ENCODE data around the gene TMX4.

TMX4 gene

GRCh38 chr20:8002056-8002455 is 17.5 kb downstream of the TMX4 start:
- H3K4me3 ChIP-seq (ENCODE audit: low read depth, low read length) = no peak overlapping the region
- DNase-seq (ENCODE audit: low read depth) = no peak
- no peak for TF ChIP-seq CTCF (IDR thresholded peaks at IDR 0.05; ENCODE audit: insufficient read depth, low read depth, low read length, missing control alignments)

- no peak for TF ChIP-seq CTCF (IDR thresholded peaks at IDR 0.05; ENCODE audit: insufficient read depth, low read depth, low read length, missing control alignments)
- H3K4me3 ChIP-seq (ENCODE audit: low read depth, low read length) = no peak overlapping the region
- DNase-seq (ENCODE audit: low read depth) = no peak
Measured at GRCh38 chr20:8000796-8001195, 18.8 kb downstream of the TMX4 start.

- H3K4me3 ChIP-seq (ENCODE audit: low read depth, low read length) = no peak overlapping the region
- no peak for DNase-seq (ENCODE audit: low read depth)
- TF ChIP-seq CTCF (IDR thresholded peaks at IDR 0.05; ENCODE audit: insufficient read depth, low read depth, low read length, missing control alignments) = no peak
Measured at GRCh38 chr20:7996898-7997297, 22.7 kb downstream of the TMX4 start.

DNA sequence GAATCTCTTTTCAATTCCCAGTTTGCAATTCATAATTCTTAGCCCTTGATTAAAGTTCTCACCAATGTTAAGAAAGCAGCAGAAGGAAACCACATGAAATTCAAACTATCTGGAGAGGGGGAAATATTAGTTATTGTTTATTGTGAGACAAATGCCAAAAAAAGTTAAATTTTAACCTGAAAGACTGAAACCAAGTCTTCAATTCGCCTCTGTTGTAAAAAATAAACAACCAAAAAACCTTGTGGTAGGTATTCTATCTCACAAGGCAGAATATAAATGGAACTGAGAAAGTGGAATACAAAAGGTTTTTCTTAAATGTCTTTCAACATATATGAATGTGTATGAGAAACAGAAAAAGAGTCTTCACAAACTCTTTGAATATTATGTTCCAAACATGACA is 24.8 kb downstream of the TMX4 start:
- no peak for TF ChIP-seq CTCF (IDR thresholded peaks at IDR 0.05; ENCODE audit: insufficient read depth, low read depth, low read length, missing control alignments)
- DNase-seq (ENCODE audit: low read depth) = no peak
- H3K4me3 ChIP-seq (ENCODE audit: low read depth, low read length) = no peak overlapping the region

DNA sequence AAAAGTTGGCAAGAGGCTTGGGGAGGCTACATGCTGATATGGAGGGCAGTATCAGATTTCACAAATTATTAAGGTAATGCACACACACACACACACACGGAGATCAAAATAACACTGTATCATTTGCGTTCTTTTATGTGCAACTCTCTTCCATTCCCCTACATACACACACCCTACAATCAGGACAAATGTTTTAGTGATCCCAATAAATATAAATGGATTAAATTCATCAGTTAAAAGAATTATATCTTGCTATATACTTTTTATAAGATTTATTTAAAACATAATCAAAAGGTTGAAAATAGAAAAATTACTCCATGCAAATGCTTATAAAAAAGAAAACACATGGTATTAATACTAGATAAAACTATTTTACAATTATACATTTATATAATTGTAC is 25.9 kb downstream of the TMX4 start:
- no peak for TF ChIP-seq CTCF (IDR thresholded peaks at IDR 0.05; ENCODE audit: insufficient read depth, low read depth, low read length, missing control alignments)
- no peak for DNase-seq (ENCODE audit: low read depth)
- H3K4me3 ChIP-seq (ENCODE audit: low read depth, low read length) = no peak overlapping the region

DNA sequence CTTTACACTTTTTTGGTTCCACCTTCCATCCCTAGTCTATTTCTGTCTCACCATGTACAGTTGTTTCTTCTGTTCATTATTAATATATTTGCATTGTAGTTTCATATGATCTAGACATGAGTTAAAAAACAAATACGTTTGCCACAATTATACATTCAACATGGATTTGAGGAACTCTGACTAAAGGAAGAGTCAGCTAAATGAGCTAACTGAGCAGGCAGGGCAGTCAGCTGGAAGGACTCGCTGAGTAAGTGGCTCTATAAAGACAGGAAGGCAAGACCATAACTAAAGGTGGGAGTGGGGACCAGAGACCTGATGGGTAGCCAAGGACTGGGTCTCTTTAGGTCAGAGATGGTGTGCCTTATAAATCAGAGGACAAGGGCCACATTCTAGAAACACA is 26.3 kb downstream of the TMX4 start:
- no peak for DNase-seq (ENCODE audit: low read depth)
- H3K4me3 ChIP-seq (ENCODE audit: low read depth, low read length) = no peak overlapping the region
- TF ChIP-seq CTCF (IDR thresholded peaks at IDR 0.05; ENCODE audit: insufficient read depth, low read depth, low read length, missing control alignments) = no peak

DNA sequence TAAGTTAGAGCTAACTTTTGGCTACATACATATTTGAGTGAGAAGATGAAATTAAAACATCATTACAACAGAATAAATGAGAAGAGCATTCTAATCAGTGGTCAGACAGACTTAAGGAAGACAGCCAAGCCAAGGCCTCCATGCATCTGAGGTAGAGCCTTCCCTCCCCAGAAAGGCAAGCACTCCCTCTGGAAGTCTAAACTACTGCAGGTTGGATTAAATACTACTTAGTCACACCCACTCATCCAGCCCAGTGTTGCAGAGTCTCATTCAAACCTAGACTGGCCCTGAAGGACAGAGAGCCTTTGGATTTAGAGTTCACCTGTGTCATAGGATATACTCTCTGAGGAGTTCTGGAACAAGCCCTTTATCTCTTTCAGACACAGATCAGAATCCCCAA is 29.2 kb downstream of the TMX4 start:
- H3K4me3 ChIP-seq (ENCODE audit: low read depth, low read length) = no peak overlapping the region
- DNase-seq (ENCODE audit: low read depth) = no peak
- no peak for TF ChIP-seq CTCF (IDR thresholded peaks at IDR 0.05; ENCODE audit: insufficient read depth, low read depth, low read length, missing control alignments)
